Keratinocyte (primary cell): ENCODE data around the gene SLAIN1. TPM values are rescaled to one million over a fixed set of nuclear protein-coding genes. Genes with fewer than 3 reads are reported as not detected.

Experiments used
- DNase-seq: peaks from one replicate; pipeline ENCODE4 v3.0.0-alpha.2; 2011; ENCODE audit warnings: low read depth, missing footprints, low spot score
- FAIRE-seq: peaks from 2 replicates; lab custom pipeline; 2011; peaks lifted over from hg19 to GRCh38; lab: Jason Lieb, UNC
- H2AFZ ChIP-seq: 2 replicates; pipeline ENCODE4 v1.6.0; 2012; ENCODE audit warnings: low read length, control low read depth, inconsistent platforms; ENCODE audit not compliant: control insufficient read depth
- H3K27ac ChIP-seq: 2 replicates; pipeline ENCODE4 v1.5.1; 2011; ENCODE audit warnings: low read length; ENCODE audit not compliant: control insufficient read depth, insufficient read depth
- H3K27me3 ChIP-seq: 3 replicates; pipeline ENCODE4 v1.6.0; 2011; ENCODE audit warnings: low read length; ENCODE audit not compliant: control insufficient read depth, insufficient read depth; ENCODE audit errors: extremely low read depth
- H3K36me3 ChIP-seq, 2 experiments: 2 replicates in 1 of 2; 3 replicates in 1 of 2; pipeline ENCODE4 v1.5.1; 2011; ENCODE audit warnings: low read length in 2 of 2, mild to moderate bottlenecking in 1 of 2; ENCODE audit not compliant: control insufficient read depth in 2 of 2, insufficient read depth in 2 of 2; ENCODE audit errors: extremely low read depth in 1 of 2
- H3K4me1 ChIP-seq: 3 replicates; pipeline ENCODE4 v1.5.1; 2011; ENCODE audit warnings: low read length; ENCODE audit not compliant: control insufficient read depth, insufficient read depth; ENCODE audit errors: extremely low read depth
- H3K4me2 ChIP-seq: 3 replicates; pipeline ENCODE4 v1.6.0; 2011; ENCODE audit warnings: low read depth, low read length; ENCODE audit not compliant: control insufficient read depth, insufficient read depth; ENCODE audit errors: extremely low read depth
- H3K4me3 ChIP-seq, 3 experiments: fragments of 200-600 bp in 1 of 3; sonication (generic) in 1 of 3; 2 replicates in 2 of 3; 3 replicates in 1 of 3; pipeline ENCODE4 v1.5.1; 2011 to 2016; ENCODE audit warnings: low read length in 3 of 3, mild to moderate bottlenecking in 3 of 3, control low read depth in 2 of 3, inconsistent platforms in 1 of 3, low read depth in 1 of 3, mixed read lengths in 1 of 3, mixed run types in 1 of 3, moderate library complexity in 1 of 3; ENCODE audit not compliant: control insufficient read depth in 2 of 3, insufficient read depth in 2 of 3; ENCODE audit errors: extremely low read depth in 1 of 3
- H3K79me2 ChIP-seq: 2 replicates; pipeline ENCODE4 v1.6.0; 2012; ENCODE audit warnings: low read length; ENCODE audit not compliant: control insufficient read depth, insufficient read depth
- H3K9ac ChIP-seq: 3 replicates; pipeline ENCODE4 v1.6.0; 2011; ENCODE audit warnings: low read length; ENCODE audit not compliant: control insufficient read depth, insufficient read depth; ENCODE audit errors: extremely low read depth
- H3K9me1 ChIP-seq: 3 replicates; pipeline ENCODE4 v1.6.0; 2011; ENCODE audit warnings: low read length; ENCODE audit not compliant: control insufficient read depth, insufficient read depth; ENCODE audit errors: extremely low read depth
- H3K9me3 ChIP-seq: 2 replicates; pipeline ENCODE4 v1.5.1; 2012; ENCODE audit warnings: low read depth, low read length; ENCODE audit not compliant: control insufficient read depth
- H4K20me1 ChIP-seq: 3 replicates; pipeline ENCODE4 v1.6.0; 2011; ENCODE audit warnings: low read length; ENCODE audit not compliant: control insufficient read depth, insufficient read depth; ENCODE audit errors: extremely low read depth
- CTCF ChIP-seq, 3 experiments: IDR thresholded peaks in 1 of 3; conservative IDR thresholded peaks in 1 of 3; optimal IDR thresholded peaks in 1 of 3; 2 replicates in 2 of 3; 3 replicates in 1 of 3; pipeline versions ENCODE3 to v1.5.1; 2011; ENCODE audit warnings: low read length in 3 of 3, mild to moderate bottlenecking in 3 of 3, moderate library complexity in 2 of 3, control low read depth in 1 of 3, inconsistent platforms in 1 of 3; ENCODE audit not compliant: insufficient read depth in 2 of 3; ENCODE audit errors: extremely low read depth in 1 of 3
- EZH2 ChIP-seq: IDR thresholded peaks from one replicate; pipeline ENCODE4 v1.6.1; 2012; ENCODE audit warnings: inconsistent platforms, mild to moderate bottlenecking, low read length, moderate library complexity
- dilution Hi-C: fragments of 300-500 bp; cut with MboI; formaldehyde crosslinking; loops from one replicate; pipeline ENCODE4 v1.7.0; 2020; ENCODE audit warnings: low sequenced_read_pairs; ENCODE audit not compliant: extremely low pct_ligation_motif_present
- polyA plus RNA-seq, 5 experiments: library from polyadenylated mRNA; depleted of rRNA in 3 of 5; stranded (reverse) in 3 of 5; stranded (forward) in 1 of 5; unstranded in 1 of 5; fragments of >200 nt; gene quantifications; 1 replicate in 1 of 5; 2 replicates in 3 of 5; 3 replicates in 1 of 5; pipeline versions ENCODE4 v1.2.1 to v1.2.3, GENCODE V29; 2011 to 2012; ENCODE audit warnings: missing spikeins in 2 of 5, low read depth in 1 of 5, low replicate concordance in 1 of 5

SLAIN1 gene
- polyA plus RNA-seq, 1 donor (not counting 4 experiments of a cell fraction or from before 2014, with no cell fraction given) = not detected

- FAIRE-seq (no peak), DNase-seq (no peak)
- Histone ChIP-seq H3K9me1 (no peaks in the 10 kb centered on the region), H3K4me2 (no peak overlapping the region), H4K20me1 (no peaks in the 10 kb centered on the region), H3K4me3 (no peak overlapping the region), H3K79me2 (no peaks in the 10 kb centered on the region), H3K9ac (no peak overlapping the region), H3K9me3 (no peaks in the 10 kb centered on the region), H3K4me1 (no peaks in the 10 kb centered on the region), H3K27ac (no peak overlapping the region), H3K27me3 (peaks cover 6% of the 10 kb centered on the region), H2AFZ (no peak overlapping the region), H3K36me3 (no peaks in the 10 kb centered on the region)
- dilution Hi-C loops = no loop called here
- TF ChIP-seq EZH2 (no peak), CTCF (optimal IDR thresholded peaks at IDR 0.05 in 1 of 3, IDR thresholded peaks at IDR 0.05 in 1 of 3, conservative IDR thresholded peaks at IDR 0.05 in 1 of 3; ENCODE audit: extremely low read depth in 1 of 3, insufficient read depth in 2 of 3, low read length in 3 of 3) (no peak)
Measured at GRCh38 chr13:77760893-77761292, 63.4 kb downstream of the SLAIN1 start.

- Histone ChIP-seq H3K4me2 (no peak overlapping the region), H3K27ac (no peak overlapping the region), H3K9ac (no peak overlapping the region), H3K9me3 (no peaks in the 10 kb centered on the region), H4K20me1 (no peaks in the 10 kb centered on the region), H3K36me3 (no peaks in the 10 kb centered on the region), H3K4me1 (no peaks in the 10 kb centered on the region), H2AFZ (no peak overlapping the region), H3K79me2 (no peaks in the 10 kb centered on the region), H3K27me3 (no peaks in the 10 kb centered on the region), H3K4me3 (no peak overlapping the region), H3K9me1 (no peaks in the 10 kb centered on the region)
- no peak for FAIRE-seq
- DNase-seq = no peak
- TF ChIP-seq CTCF (optimal IDR thresholded peaks at IDR 0.05 in 1 of 3, IDR thresholded peaks at IDR 0.05 in 1 of 3, conservative IDR thresholded peaks at IDR 0.05 in 1 of 3; ENCODE audit: extremely low read depth in 1 of 3, insufficient read depth in 2 of 3, low read length in 3 of 3) (no peak), EZH2 (no peak)
- dilution Hi-C loops = no loop called here
Measured at GRCh38 chr13:77767413-77767812, 69.9 kb downstream of the SLAIN1 start.
